ENCODE results near the gene HOXB9.

Gene HOXB9

DNA sequence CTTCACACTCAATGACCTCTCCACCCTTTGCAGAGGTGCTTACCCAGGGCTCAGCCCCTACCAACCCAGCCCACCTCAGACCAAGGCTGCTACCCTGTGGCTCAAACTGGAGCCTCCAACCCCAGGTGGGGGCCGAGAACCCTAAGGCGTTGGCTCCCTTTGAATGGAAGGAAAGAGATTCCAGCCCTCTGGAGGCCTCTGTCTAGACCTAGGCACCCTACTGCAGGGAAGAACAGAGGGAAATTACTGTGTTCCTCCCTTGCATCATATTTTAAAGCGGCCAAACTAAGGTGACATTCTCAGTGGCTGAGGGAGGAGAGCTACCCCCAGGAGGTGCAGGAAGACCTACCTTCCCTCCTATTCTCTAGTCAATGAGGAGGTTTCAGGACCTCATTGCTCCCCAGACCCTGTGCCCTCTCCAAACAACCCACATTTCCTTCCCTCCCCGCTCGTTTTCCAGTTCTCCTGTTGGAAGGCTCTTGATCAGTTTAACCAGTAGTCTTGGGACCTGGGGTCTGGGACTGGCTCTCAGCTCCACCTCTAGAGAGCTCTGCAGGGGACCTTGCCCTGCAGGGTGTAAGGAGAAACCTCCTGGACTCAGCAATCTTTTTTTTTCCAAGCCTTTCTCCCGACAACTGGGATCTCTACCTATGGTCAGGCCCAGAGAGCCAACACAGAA is 5.6 kb downstream of the HOXB9 start:
- TF ChIP-seq, protein P1, sequence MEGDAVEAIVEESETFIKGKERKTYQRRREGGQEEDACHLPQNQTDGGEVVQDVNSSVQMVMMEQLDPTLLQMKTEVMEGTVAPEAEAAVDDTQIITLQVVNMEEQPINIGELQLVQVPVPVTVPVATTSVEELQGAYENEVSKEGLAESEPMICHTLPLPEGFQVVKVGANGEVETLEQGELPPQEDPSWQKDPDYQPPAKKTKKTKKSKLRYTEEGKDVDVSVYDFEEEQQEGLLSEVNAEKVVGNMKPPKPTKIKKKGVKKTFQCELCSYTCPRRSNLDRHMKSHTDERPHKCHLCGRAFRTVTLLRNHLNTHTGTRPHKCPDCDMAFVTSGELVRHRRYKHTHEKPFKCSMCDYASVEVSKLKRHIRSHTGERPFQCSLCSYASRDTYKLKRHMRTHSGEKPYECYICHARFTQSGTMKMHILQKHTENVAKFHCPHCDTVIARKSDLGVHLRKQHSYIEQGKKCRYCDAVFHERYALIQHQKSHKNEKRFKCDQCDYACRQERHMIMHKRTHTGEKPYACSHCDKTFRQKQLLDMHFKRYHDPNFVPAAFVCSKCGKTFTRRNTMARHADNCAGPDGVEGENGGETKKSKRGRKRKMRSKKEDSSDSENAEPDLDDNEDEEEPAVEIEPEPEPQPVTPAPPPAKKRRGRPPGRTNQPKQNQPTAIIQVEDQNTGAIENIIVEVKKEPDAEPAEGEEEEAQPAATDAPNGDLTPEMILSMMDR (IDR thresholded peaks at IDR 0.05; ENCODE audit: low read depth, low read length), result no peak
- H3K4me3 ChIP-seq (ENCODE audit: low read depth, low read length), result no peak overlapping the region

DNA sequence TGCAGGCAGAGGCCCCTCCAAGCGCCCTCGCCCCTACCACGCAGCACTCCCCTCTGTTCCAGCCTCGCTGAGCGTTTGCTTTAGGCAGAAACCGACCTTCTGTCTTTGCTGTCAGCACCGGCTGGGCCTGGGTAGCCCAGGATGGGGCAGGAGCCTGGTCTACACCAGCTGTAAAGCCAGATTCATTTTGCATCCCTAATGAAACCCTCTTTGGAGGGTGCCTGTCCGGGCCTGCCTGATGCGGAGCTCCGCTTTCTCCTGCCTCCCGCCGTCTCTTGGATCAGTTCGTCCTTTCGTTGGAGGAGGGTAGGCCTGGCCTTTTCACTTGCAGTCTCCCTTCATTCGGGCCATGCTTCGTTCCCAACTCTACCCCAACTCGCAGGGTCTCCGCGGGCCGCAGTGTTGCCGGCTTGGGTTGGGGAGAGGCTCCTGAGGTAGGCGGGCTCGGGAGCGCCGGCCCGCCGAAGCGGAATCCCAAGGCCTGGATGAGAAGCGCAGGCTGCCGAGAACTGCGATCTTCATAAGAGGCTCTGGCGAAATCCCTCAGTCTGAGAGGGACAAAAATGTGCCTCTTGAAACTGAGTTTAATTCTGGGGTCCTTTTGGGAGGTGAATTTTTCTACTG is 6.2 kb downstream of the HOXB9 start:
- H3K4me3 ChIP-seq (ENCODE audit: low read depth, low read length), result no peak overlapping the region
- TF ChIP-seq, protein P1 (IDR thresholded peaks at IDR 0.05; ENCODE audit: low read depth, low read length), result no peak

DNA sequence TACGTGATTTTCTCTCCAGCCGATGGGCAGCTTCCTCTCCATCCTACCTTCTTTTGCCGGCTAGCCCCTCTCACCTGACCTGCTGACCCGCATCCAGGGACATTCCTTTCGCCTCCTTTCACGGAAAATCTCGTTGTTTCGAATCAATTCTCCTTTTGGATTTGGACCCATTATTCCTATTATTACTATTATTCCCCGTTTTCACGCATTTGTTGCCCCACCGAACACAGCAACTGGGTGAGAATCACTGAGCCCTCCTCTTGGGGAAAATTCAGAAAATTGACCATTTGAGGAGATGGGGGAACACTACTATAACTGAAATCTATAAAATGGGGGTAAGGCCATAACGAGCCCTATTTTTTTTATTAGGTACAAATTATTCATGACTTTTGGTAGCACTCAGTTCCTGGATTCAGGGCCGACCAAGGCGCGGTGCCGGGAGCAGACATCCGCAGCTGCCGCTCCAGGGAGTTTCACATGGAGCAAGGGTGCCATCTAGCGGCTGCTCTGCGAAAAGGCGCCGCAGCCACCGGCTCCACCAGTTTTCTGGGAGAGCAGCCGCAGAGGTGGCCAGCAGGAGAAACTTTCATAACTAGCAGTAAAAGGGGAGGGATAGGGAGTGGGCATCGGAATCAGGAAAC is 7.8 kb downstream of the HOXB9 start:
- H3K4me3 ChIP-seq (ENCODE audit: low read depth, low read length), result no peak overlapping the region
- TF ChIP-seq, protein P1 (IDR thresholded peaks at IDR 0.05; ENCODE audit: low read depth, low read length), result peak; percentile 90

DNA sequence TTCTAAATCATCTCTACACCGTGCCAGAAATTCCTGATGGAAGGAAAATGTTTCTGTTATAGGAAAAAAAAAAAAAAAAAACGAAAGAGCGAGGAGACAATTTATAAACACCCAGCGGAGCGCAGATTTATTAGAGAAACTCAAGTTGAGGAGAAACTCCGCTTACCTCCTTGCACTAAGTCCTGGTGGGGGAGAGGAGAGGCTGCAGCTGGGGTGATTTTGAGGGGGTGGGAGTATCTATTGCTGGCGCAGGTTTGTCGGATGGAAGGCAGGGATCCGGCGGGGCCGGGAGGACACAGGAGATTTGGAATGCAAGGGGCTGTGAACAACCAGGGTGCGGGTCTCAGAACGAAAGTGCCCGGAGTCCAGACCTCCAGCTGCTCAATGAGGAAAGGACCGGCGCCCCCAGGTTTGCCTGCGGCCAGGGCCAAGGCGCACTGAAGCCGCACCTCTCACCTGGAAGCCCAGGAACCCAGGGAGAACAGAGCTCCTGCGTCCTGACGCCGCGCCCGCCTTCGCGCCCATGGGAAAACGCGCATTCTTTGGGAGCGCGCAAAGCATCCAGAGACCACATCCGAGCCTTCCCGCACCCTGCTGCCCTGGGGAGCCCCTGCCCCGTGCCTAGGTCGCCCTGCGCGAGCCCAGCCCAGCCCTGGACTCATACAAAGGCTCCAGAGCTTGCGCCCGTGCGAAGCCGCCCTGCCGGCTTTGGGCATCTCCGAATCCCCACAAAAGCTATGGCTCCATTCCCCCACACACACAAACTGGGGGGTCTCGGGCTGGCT is 8.5 kb downstream of the HOXB9 start:
- TF ChIP-seq, protein P1 (IDR thresholded peaks at IDR 0.05; ENCODE audit: low read depth, low read length), result no peak
- H3K4me3 ChIP-seq (ENCODE audit: low read depth, low read length), result peak overlapping the region; percentile 6; the same call in 1 of the 2 replicates

DNA sequence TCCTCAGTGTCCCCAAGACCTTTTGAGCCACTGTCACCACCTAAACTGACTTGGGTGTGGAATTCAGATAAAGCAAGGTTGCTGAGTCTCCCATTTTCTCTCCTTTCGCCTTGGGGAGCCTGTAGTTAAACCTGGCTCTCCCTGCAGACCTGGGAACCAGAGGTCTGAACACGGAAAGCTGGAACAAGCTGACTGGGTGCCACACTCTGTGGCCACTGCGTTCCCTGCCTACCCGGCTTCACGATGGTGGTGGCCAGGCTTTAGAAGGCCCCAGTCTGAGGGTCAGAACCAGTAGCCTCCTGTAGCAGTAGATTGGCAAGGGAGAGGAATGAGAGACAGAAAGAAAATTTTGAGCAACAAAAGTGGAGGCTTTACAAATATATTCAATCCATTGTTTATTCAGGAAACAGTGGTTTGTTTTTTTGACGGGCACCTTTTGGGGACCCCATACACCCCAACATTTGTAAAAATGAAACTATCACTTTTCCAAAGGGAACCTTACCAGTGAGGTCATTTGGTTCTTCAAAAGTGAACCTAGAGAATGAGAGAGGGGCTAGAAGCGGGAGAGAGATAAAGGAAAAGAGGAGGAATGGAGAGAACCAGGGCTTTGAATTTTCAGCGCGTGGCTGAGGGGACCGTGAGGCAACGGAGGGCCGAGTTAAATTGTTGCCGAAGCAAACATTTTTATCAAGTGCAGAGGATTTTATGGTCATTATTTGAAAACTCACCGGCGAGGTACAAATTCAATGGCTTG is 9.3 kb downstream of the HOXB9 start:
- TF ChIP-seq, protein P1 (IDR thresholded peaks at IDR 0.05; ENCODE audit: low read depth, low read length), result no peak
- H3K4me3 ChIP-seq (ENCODE audit: low read depth, low read length), result no peak overlapping the region

DNA sequence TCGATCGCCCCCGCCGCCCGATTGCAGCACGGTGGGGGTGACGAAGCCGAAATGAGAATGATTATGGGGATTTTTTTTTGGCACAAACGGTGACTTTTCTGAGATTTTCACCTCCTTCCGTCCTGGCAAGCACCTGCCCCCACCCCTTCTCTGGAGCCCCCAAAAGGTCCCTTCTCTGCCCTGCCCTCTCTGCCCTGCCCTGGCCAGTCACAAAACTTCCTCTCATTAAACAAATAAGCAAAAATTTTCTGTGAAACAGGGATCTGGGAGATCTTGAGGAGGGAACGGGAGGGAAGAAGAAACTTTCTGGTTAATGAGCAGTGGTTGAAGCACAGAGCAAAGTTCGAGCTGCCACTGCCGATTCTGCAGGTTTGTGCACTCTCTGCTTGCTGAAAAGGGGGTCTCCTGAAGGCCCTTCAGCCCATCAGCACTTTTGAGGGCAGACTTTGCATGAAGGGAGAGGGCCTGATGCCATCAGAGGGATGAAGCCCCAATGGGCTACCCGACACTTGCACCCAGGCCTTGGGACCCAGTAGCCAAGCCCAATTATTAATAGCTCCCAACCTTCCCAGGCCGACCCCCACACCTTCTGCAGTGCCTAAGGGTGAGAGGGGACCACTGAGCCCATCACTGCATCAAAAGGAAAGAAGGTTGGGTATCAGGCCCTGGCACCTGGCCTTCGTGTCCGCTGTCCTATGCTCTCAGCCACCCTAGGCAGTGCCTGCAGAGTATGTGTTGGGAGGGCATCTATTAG is 10.0 kb downstream of the HOXB9 start:
- no peak overlapping the region for H3K4me3 ChIP-seq (ENCODE audit: low read depth, low read length)
- TF ChIP-seq, protein P1 (IDR thresholded peaks at IDR 0.05; ENCODE audit: low read depth, low read length), result no peak
